Activated gamma-delta T cell treated with anti-CD3 and anti-CD28 coated beads, Interleukin-2, amount 50 U/mL, for 16 hours (primary cell): ENCODE measurements around the gene AGBL5.
"Not testable (repeated sequence)": the region's sequence is repeated elsewhere in the genome, so short reads cannot be mapped to it uniquely, and the experiment has no call there.

Experiments
- DNase-seq: peaks from one replicate; pipeline ENCODE4 v3.0.0-alpha.2; 2020; ENCODE audit warnings: low read depth

AGBL5 gene

DNA sequence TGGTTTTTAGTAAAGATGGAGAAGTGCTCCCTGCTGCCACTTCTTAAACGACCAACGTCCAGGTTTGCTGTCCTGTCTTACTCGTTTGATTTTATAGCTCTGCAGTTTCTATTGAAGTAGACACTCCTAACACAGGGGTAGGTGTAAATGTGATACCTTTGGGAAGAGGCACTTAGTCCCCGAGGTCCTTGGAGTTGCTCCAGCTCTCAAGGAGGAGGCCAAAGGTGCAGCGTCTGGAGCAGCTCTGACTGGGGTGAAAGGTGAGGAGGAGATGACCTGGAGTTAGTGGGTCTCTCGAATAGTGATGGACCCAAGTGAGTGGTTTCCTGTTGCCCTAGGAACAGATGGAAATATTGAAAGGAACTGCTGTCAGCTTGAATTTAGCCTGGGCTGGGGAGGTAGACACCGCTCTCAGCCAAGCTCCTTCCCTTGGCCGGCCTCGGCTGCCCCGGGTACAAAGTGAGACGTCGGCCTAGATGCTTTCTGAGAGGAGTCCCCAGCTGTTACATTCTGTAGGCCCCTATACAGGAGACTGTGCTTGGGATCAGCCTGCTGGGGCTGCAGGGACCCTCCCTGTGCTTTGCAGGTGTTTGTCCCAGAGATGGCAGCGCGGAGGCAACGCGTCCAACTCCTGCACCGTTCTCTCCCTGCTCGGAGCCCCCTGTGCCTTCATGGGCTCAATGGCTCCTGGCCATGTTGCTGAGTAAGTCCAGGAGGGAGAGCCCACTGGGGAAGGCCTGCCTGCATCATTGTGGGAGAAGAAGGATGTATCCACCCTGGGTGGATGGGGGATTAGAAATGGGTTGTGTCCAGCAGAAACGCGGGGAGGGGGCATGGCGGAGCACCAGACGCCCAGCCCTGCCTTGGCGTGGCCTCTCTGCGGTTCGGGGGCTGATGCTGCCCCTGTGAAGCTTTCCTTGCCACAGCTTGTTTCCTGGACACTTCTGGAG, 40.6 kb downstream of the AGBL5 start:
- DNase-seq = no peak

DNA sequence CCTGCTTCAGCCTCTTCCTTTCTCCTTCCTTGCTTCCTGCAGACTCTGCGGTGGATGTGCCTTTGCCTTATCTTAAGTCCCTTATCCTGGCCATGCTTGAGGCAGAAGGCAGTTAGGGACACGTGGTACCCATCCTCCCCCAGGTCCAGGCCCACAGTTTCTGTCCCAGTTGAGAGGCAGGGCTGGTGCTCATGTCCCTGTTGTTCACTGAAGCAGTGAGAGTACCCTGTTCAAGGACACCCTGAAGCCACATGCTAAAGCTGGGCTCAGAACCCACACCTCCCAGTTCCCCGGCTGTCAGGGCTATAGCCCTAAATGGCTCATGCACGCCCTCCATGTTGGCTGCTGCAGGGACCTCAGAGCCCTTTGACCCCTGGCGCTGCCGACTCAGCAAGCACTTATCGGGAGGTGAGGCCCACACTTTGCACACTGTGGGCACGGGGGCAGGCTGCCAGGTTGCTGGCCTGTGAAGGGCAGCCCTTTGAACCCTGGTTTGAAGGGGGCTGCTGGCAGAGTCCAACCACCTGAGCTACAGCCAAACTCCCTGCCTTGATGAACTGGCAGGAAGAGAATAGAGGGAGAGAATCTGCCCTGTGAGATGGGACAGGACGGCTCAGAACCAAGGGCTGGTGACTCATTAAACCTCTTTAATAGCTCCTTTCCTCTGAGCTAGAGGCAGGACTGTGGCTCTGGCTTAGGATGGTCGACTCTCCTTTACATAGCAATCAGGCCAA, 41.4 kb downstream of the AGBL5 start:
- DNase-seq = no peak

DNA sequence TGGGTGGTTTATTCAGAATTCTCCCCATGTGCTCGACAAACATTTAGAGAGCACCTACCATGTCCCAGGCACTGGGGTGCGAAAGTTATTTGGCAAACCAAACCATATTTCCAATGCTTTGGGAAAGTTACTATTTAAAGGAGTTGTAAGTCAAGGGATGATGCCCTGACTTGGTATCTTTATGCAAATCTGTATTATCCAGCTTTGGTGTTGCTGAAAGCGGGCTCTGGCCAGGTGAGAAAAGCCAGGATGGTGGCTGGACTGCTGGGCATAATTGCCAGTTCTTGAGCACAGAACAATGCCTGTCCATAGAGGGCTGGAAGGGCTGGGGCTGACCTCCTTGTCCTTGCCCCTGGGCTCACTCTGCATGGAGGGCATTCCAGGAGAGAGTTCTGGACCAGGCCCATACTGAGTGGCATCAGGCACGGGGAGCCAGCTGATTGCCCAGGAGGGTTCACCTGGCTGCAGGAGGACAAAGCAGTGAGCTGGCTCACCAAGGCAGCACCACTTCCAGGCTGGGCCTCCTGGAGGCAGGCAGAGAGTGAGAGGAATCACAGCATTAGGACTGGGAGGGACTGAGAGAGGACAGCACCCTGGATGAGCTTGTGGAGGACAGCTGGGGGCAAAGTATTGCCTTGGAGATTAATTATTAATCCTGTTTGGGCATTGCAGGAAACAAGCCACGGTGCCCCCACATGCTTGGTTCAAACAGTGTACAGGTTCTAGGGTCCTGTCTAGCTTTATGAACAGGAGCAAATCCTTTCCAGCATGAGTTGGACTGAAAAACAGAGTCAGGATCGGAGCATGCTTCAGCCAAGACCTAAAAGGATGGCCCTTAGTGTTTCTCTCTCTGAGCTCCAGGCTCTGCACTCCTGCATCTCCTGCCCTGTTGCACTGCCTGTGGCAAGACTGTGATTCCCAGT, 42.2 kb downstream of the AGBL5 start:
- no peak for DNase-seq

DNA sequence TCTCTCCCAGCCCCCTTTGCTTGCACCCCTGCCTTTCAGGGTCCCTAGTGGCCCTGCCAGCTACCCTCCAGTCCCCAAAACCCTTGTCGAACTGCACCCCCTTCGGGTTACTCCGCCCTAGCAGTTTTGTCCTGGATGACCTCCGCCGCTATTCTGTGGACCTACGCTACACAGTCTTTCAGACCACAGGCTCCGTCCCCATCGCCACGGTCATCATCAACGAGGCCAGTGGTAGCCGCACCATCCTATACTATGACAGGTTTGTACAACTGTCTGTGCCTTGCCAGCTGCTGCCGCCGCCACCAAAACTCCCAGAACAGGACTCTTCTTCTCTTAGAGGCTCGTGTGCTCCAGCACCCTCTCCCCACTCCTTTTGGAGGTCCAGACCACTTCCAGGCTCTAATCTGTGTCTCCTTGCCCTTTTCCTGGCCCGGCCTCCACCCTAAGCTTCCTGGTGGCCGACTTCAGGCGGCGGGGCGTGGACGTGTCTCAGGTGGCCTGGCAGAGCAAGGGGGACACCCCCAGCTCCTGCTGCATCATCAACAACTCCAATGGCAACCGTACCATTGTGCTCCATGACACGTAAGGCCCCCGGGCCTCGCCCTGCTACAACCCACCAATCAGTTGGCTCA, 43.0 kb downstream of the AGBL5 start:
- DNase-seq = no peak

DNA sequence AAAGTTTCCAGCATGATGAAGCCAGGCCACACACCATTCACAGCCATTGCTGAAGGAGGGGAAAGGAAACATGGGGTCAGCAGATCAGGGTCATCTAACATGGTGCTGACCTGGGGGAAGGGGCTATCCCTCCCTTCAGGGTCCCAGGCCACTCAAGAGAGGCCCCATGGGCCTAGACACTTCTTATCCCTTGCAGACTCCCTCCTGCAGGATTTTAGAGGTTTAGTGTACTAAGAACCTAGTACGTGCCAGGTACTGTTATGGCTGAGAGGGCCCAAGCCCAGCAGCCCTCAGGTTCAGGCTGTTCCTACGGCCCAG, 43.9 kb downstream of the AGBL5 start:
- no peak for DNase-seq

DNA sequence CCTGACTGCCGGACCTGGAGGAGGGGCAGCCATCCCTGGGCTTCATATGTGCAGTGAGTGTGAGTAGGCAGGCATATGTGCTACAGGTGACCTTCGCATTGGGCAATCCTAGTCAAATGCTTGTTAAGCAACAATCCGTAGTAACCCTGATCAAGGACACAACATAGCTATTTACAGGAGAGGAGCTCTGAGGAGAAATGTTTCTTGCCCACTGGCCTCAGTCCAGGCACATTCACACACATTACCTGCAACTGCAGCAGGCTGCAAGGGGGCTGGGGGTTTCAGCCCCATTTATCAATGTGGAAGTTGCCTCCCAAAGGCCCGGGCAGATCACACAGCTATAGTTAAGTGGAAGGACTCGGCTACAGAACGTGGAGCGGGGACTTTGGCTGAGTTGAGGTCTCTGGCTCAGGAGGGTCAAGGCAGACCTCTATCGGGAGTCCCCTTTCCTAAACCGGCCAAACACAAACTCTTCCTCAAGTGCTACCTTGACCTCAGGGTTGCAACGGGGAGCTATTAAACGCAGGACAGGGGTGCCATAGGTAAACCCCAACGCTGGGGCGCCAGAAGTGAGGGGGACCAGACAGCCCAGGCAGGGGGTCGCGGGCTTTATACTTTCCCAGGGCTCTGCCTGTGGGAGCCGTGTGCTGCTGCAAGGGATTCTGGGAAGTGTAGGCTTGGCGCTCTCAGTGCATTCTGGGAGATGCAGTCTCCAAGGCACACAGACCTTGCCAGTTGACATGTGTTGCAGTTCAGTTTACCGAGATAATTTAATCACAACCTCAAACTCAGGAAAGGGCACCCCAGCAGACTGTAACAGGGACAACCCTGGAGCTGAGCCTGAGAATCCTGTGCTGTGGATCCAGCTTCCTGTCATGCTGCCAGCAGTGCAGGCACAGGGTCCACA, 44.5 kb downstream of the AGBL5 start:
- DNase-seq = no peak

DNA sequence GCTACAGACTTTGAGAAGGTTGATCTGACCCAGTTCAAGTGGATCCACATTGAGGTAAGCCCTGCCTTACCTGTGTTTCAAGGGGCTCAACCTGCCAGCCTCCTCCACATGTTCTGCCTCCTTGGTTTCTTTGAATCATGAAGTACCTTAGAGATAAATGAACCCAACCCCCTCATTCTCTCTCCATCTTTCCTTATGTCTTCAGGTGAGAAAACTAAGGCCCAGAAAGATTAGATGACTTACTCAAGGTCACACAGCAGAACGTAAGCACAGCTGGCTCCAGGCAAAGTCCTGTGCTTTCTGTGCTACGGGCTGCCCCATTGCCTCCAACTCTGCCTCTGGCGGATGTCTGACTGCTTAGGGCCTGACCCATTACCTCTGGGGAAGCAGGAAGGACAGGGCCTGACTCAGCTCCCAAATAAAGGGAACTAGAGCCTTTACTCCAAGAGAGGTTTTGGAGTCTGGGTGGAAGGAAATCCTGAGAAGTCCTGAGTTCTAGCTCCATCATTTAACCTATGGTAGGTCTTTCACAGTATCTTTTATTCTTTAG, 45.4 kb downstream of the AGBL5 start:
- no peak for DNase-seq

DNA sequence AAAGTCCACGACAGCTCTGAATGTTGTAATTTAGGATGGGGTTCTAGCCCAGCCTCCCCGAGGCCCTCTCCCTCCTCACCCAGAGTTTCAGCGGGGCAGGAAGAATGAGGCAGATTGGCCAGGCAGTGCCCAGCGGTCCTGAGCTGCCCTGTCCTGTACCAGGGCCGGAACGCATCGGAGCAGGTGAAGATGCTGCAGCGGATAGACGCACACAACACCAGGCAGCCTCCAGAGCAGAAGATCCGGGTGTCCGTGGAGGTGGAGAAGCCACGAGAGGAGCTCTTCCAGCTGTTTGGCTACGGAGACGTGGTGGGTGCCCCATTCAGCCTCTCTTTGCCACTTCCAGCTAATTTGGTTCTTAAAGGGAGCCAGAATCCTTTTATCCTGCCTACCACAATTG, 45.9 kb downstream of the AGBL5 start:
- DNase-seq = no peak

DNA sequence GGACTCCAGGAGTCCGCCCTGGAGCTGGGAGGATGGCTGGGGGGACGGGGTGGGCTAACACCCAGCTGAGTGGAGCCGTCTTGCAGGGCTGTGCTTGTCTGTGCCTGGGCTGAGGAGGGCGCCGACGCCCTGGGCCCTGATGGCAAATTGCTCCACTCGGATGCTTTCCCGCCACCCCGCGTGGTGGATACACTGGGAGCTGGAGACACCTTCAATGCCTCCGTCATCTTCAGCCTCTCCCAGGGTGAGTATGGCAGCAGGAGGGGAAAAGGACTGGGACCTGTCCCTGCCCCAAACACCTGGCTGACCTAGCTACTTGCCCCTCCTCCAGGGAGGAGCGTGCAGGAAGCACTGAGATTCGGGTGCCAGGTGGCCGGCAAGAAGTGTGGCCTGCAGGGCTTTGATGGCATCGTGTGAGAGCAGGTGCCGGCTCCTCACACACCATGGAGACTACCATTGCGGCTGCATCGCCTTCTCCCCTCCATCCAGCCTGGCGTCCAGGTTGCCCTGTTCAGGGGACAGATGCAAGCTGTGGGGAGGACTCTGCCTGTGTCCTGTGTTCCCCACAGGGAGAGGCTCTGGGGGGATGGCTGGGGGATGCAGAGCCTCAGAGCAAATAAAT, 48.0 kb downstream of the AGBL5 start:
- no peak for DNase-seq

DNA sequence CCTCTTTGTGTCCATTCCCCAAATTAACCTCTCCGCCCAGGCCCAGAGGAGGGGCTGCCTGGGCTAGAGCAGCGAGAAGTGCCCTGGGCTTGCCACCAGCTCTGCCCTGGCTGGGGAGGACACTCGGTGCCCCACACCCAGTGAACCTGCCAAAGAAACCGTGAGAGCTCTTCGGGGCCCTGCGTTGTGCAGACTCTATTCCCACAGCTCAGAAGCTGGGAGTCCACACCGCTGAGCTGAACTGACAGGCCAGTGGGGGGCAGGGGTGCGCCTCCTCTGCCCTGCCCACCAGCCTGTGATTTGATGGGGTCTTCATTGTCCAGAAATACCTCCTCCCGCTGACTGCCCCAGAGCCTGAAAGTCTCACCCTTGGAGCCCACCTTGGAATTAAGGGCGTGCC, 48.6 kb downstream of the AGBL5 start:
- no peak for DNase-seq

DNA sequence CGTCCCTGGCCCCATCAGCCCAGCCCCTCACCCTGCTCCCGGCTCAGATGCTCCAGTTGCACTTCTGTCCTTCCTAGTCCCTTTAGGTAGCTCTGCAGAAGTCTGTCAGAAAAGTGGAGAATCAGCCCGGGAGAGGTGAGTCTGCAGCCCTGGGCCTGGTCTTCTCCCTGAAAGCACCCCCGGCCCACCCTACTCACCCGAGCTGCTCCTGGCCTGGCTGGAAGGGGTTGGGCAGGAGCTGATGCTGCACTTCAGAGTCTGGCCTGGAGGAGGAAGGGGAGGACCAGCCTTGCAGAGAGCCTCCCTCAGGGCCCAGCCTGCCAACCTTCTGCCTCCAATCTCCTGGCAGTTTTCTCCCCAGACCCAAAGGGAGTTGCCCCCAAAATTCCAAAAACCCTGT, 50.9 kb downstream of the AGBL5 start:
- DNase-seq = no peak

DNA sequence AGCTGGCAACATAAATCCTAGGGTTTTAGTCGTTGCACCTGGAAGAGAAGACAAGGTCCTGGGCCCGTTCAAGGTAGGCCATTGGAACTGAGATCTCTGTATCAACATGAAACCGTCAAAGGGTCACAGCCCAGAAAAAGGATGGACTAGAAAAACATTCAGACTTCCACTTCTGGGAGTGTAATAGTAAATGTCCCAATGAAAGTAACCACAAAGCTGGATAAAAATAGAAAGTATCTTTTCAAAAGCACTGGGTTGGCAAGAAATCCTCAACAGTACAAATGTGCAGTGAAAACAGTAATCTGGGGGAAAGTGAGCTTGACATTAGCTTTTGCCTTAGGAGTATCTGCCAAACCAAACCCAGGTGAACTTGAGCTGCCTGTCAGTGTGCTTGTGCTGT, 54.5 kb downstream of the AGBL5 start:
- no peak for DNase-seq

DNA sequence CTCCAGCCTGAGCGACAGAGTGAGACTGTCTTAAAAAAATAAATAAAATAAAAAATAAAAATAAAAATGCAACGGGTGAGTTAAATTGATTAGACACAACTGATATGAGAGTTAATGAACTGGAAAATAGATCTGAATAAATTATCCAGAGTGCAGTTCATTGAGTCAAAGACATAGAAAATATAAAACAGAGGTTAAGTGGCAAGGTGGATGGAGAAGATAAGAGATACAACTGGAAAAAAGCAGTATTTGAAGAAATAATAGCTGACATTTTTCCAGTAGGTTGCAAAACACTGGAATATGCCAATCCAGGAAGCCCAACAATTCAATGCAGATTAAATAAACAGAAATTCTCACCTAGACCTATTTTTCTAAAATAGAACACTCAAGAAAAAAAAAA, 56.8 kb downstream of the AGBL5 start:
- DNase-seq = no peak

DNA sequence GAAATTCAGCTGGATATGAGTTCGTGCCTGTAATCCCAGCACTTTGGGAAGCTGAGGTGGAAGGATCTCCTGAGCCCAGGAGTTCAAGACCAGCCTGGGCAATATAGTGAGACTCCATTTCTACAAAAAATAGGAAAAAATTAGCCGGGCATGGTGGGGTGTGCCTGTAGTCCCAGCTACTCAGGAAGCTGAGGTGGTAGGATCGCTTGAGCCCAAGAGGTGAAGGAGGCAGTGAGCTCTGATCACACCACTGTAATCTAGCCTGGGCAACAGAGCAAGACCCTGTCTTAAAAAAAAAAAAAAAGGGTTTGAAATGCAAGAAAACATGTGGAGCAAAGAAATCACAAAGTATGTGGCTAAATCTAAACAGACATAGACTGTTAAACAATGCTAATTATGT, 57.6 kb downstream of the AGBL5 start:
- DNase-seq = no peak

DNA sequence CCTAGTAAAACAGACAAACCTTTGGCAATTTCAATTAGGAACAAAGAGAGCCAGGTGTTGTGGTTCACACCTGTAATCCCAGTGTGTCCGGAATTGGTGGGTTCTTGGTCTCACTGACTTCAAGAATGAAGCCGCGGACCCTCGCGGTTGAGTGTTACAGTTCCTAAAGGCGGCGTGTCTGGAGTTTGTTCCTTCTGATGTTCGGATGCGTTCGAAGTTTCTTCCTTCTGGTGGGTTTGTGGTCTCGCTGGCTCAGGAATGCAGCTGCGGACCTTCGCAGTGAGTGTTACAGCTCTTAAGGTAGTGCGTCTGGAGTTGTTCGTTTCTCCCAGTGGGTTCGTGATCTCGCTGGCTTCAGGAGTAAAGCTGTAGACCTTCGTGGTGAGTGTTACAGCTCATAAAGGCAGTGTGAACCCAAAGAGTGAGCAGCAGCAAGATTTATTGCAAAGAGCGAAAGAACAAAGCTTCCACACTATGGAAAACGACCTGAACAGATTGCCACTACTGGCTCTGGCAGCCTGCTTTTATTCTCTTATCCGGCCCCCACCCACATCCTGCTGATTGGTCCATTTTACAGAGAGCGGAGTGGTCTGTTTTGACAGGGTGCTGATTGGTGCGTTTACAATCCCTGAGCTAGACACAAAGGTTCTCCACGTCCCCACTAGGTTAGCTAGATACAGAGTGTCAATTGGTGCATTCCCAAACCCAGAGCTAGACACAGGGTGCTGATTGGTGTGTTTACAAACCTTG, 59.3 kb downstream of the AGBL5 start:
- DNase-seq = not testable (repeated sequence)

DNA sequence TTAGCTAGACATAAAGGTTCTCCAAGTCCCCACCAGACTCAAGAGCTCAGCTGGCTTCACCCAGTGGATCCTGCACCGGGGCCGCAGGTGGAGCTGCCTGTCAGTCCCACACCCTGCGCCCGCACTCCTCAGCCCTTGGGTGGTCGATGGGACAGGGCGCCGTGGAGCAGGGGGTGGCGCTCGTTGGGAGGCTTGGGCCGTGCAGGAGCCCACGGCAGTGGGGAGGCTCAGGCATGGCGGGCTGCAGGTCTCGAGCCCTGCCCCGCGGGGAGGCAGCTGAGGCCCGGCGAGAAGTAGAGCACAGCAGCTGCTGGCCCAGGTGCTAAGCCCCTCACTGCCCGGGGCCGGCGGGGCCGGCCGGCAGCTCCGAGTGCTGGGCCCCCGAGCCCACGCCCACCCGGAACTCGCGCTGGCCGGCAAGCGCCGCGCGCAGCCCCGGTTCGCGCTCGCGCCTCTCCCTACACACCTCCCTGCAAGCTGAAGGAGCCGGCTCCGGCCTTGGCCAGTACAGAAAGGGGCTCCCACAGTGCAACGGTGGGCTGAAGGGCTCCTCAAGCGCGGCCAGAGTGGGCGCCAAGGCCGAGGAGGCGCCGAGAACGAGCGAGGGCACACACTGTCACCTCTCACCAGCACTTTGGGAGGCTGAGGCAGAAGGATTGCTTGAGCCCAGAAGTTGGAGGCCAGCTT, 60.1 kb downstream of the AGBL5 start:
- not testable (repeated sequence) for DNase-seq

DNA sequence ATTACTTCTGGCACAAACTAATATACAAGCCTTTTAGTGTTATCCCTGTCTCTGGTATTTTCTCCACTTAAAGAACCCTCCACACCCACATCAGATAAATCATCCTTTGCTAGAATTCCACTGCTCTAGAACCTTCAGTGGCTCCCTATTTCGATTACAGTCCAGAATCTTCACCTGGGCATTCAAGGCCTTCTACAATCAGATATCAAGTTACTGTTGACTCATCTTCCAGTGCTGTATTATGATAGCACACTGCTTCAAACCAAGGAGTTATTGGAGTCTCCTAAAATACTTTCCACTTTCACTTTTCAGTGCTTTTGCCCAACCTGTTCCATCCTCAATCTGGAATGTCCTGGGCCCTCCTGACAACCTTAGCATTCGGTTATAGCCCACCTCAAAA, 64.1 kb downstream of the AGBL5 start:
- no peak for DNase-seq

DNA sequence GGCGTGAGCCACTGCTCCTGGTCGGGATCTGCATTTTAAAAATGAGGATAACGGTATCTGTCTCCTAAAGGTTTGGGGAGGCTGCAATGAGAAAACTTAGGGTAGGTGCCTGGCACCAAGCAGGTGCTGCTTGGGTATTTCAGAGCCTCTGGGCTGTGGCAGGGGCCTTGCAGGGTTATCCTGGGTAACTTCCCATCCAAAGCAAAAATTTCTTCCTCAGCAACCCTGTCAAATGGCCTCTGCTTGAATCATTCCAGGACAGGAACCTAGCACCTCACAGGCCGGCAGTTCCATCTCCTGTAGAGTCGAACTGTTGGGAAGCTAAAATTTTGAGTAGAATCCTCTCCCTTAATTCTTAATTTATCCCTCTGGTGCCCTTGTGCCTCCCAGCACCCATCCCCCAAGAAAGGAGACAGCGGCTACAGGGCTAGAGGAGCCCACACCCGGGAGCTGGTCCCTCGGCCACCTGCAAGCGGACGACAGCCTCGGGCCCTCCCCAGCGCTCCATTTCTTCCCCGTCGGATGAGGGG, 66.6 kb downstream of the AGBL5 start:
- no peak for DNase-seq
